ENCODE measurements around the gene KCNG4. TPM values are rescaled to one million over a fixed set of nuclear protein-coding genes. Genes with fewer than 3 reads are reported as not detected.

The KCNG4 gene
- total and polyA plus RNA-seq, 2 donors (not counting 1 experiment from before 2014, with no cell fraction given): not detected

DNA sequence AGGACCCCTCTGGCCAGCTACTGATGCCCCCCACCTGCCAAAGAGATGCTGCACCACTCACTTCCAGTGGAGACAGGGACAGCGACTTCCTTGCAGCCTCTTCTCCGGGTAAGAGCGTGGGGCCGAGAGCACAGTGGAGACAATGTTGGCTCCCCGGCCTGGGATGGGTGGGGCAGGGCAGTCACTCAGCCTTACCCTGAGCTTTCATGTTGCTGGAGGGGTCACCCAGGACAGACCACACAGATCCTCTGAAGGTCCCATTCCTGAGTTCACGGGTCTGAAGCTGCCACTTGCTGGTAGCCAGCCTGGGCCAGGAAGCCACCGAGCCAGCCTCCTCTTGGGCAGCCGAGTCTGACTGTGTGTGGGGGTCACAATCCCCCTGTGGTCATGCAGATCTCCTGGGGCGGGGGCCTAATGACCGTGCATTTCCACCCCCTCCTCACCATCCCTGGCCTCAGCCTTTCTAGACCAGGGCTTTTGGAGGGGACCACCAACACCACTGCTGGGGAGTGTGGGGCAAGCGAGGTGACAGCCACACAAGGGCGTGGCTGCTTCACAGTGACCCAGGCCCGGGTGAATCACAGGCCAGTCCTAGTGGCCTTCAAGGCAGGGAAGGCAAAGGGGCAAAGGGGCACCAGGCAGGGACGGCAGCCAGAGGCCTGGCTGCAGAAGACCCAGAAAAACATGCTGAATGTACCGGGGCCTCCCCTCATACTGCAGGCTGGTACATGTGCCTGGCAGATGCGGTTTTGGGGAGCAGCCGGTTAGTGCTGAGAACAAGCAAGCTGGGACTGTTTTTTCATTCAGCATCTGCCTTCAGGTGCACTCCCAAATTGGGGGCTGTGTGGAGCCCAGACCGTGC lies 63.4 kb downstream of the KCNG4 start:
- no peaks in the 10 kb centered on the region for H3K9me3 ChIP-seq (ENCODE audit: control insufficient read depth, insufficient read depth, low read depth, low read length)
- H3K9ac ChIP-seq (ENCODE audit: insufficient read depth, low read length): no peak overlapping the region
- no peak for DNase-seq (ENCODE audit: low read depth in 2 of 2)

DNA sequence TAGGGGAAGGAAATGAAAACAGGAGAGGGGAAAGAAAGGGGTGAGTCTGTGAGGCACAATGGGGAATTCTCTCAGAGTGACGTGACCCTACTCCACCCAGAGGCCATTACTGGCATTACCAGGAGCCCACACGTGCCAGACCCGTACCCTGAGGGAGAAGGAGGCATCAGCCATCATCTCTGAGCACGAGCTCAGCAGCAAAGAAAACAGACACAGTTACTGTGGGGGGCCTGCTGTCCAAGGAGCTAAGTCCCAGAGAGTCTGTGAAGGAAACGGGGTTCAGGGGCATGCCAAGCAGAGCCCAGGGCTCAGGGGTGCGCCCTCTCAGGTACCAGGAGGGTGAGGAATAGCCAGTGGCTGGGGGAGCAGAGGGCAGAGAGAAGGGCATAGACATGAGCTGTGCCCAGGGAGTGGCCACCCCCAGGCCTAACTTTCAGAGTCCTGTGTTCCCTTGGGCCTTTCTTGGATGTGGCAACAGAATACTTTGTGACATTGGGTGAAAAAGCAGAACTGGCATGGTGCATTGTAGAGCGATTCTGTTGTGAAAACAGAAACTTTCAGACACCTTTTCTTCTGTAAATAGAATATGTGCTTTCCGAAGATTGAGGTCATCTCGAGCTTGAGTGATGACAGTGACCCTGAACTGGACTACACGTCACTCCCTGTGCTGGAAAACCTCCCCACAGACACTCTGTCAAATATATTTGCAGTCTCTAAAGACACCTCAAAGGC lies 64.3 kb downstream of the KCNG4 start:
- Histone ChIP-seq H3K27me3 (ENCODE audit: control insufficient read depth, insufficient read depth, low read length) (no peaks in the 10 kb centered on the region), H3K79me2 (ENCODE audit: control insufficient read depth, insufficient read depth, low read length) (no peaks in the 10 kb centered on the region), H3K4me1 (ENCODE audit: control insufficient read depth, extremely low read depth, insufficient read depth, low read length) (peaks cover 27% of the 10 kb centered on the region), H3K9ac (ENCODE audit: insufficient read depth, low read length) (no peak overlapping the region), H3K4me3 (replicated peaks in 1 of 4; ENCODE audit: control extremely low read depth in 1 of 4, insufficient read depth in 1 of 4, low read depth in 3 of 4, low read length in 4 of 4) (no peak overlapping the region), H3K36me3 (ENCODE audit: control insufficient read depth, insufficient read depth, low read length) (peaks cover 9% of the 10 kb centered on the region), H3K4me2 (ENCODE audit: extremely low read depth, insufficient read depth, low read length) (no peak overlapping the region), H4K20me1 (ENCODE audit: control insufficient read depth, extremely low read depth, insufficient read depth, low read length) (no peaks in the 10 kb centered on the region), H3K27ac (ENCODE audit: insufficient read depth, low read length) (no peak overlapping the region), H2AFZ (ENCODE audit: low read length) (no peak overlapping the region), H3K9me3 (ENCODE audit: control insufficient read depth, insufficient read depth, low read depth, low read length) (no peaks in the 10 kb centered on the region)
- TF ChIP-seq EZH2 (IDR thresholded peaks at IDR 0.05; ENCODE audit: low read length, missing control alignments): no peak
- TF ChIP-seq, protein P1, sequence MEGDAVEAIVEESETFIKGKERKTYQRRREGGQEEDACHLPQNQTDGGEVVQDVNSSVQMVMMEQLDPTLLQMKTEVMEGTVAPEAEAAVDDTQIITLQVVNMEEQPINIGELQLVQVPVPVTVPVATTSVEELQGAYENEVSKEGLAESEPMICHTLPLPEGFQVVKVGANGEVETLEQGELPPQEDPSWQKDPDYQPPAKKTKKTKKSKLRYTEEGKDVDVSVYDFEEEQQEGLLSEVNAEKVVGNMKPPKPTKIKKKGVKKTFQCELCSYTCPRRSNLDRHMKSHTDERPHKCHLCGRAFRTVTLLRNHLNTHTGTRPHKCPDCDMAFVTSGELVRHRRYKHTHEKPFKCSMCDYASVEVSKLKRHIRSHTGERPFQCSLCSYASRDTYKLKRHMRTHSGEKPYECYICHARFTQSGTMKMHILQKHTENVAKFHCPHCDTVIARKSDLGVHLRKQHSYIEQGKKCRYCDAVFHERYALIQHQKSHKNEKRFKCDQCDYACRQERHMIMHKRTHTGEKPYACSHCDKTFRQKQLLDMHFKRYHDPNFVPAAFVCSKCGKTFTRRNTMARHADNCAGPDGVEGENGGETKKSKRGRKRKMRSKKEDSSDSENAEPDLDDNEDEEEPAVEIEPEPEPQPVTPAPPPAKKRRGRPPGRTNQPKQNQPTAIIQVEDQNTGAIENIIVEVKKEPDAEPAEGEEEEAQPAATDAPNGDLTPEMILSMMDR (conservative IDR thresholded peaks at IDR 0.05 in 1 of 2, IDR thresholded peaks at IDR 0.05 in 1 of 2; ENCODE audit: low read depth in 1 of 2, low read length in 2 of 2): peak; percentile 65 to 74
- DNase-seq (ENCODE audit: low read depth in 2 of 2): peak; percentile 41 to 43

More for the DNA sequence above, 63.4 kb downstream of the KCNG4 start:
- H3K27ac ChIP-seq (ENCODE audit: insufficient read depth, low read length): peak overlapping the region; percentile 61
- TF ChIP-seq EZH2 (IDR thresholded peaks at IDR 0.05; ENCODE audit: low read length, missing control alignments): no peak
- TF ChIP-seq, protein P1 (conservative IDR thresholded peaks at IDR 0.05 in 1 of 2, IDR thresholded peaks at IDR 0.05 in 1 of 2; ENCODE audit: low read depth in 1 of 2, low read length in 2 of 2): no peak
- peak overlapping the region; percentile 82 for H3K4me2 ChIP-seq (ENCODE audit: extremely low read depth, insufficient read depth, low read length)
- H3K27me3 ChIP-seq (ENCODE audit: control insufficient read depth, insufficient read depth, low read length): no peaks in the 10 kb centered on the region
- no peak overlapping the region for H3K4me3 ChIP-seq (replicated peaks in 1 of 4; ENCODE audit: control extremely low read depth in 1 of 4, insufficient read depth in 1 of 4, low read depth in 3 of 4, low read length in 4 of 4)
- no peaks in the 10 kb centered on the region for H4K20me1 ChIP-seq (ENCODE audit: control insufficient read depth, extremely low read depth, insufficient read depth, low read length)
- H3K4me1 ChIP-seq (ENCODE audit: control insufficient read depth, extremely low read depth, insufficient read depth, low read length): peaks cover 27% of the 10 kb centered on the region
- no peak overlapping the region for H2AFZ ChIP-seq (ENCODE audit: low read length)
- H3K79me2 ChIP-seq (ENCODE audit: control insufficient read depth, insufficient read depth, low read length): no peaks in the 10 kb centered on the region
- peaks cover 15% of the 10 kb centered on the region for H3K36me3 ChIP-seq (ENCODE audit: control insufficient read depth, insufficient read depth, low read length)

DNA sequence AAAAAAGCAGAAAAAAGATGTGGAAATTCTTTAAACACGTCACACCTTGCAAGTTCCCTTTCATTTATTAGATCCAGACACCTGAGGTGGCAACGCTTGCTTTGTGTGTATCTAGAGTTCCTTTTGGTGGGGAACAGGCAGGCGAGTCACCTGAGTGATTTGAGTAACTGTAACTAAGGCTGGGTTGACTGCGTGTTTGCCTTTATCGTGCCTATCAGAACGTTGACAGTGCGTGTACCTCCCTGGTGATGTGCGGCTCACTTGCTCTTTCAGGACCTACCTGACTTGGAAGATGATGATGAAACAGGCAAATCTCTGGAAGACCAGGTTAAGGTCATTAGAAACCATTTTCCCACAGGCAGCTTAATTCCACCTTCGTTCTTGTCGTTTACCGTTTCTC lies 65.4 kb downstream of the KCNG4 start:
- no peaks in the 10 kb centered on the region for H3K27me3 ChIP-seq (ENCODE audit: control insufficient read depth, insufficient read depth, low read length)
- TF ChIP-seq, protein P1 (conservative IDR thresholded peaks at IDR 0.05 in 1 of 2, IDR thresholded peaks at IDR 0.05 in 1 of 2; ENCODE audit: low read depth in 1 of 2, low read length in 2 of 2): no peak
- no peak for TF ChIP-seq EZH2 (IDR thresholded peaks at IDR 0.05; ENCODE audit: low read length, missing control alignments)
- no peaks in the 10 kb centered on the region for H3K79me2 ChIP-seq (ENCODE audit: control insufficient read depth, insufficient read depth, low read length)
- no peak overlapping the region for H2AFZ ChIP-seq (ENCODE audit: low read length)
- H3K9me3 ChIP-seq (ENCODE audit: control insufficient read depth, insufficient read depth, low read depth, low read length): no peaks in the 10 kb centered on the region
- no peak for DNase-seq (ENCODE audit: low read depth in 2 of 2)
- H3K4me1 ChIP-seq (ENCODE audit: control insufficient read depth, extremely low read depth, insufficient read depth, low read length): peaks cover 27% of the 10 kb centered on the region
- H3K9ac ChIP-seq (ENCODE audit: insufficient read depth, low read length): no peak overlapping the region
- H3K4me3 ChIP-seq (replicated peaks in 1 of 4; ENCODE audit: control extremely low read depth in 1 of 4, insufficient read depth in 1 of 4, low read depth in 3 of 4, low read length in 4 of 4): no peak overlapping the region
- no peaks in the 10 kb centered on the region for H4K20me1 ChIP-seq (ENCODE audit: control insufficient read depth, extremely low read depth, insufficient read depth, low read length)
- H3K27ac ChIP-seq (ENCODE audit: insufficient read depth, low read length): no peak overlapping the region
- H3K4me2 ChIP-seq (ENCODE audit: extremely low read depth, insufficient read depth, low read length): no peak overlapping the region
- peaks cover 8% of the 10 kb centered on the region for H3K36me3 ChIP-seq (ENCODE audit: control insufficient read depth, insufficient read depth, low read length)

Measured in fibroblast of lung (primary cell).